ENCODE data around the gene STON2.

Gene STON2

GRCh38 chr14:81310606-81311005 lies 89.5 kb downstream of the STON2 start:
- no peak overlapping the region for H3K4me3 ChIP-seq (ENCODE audit: low read depth, low read length)
- CTCF ChIA-PET: no interaction called here
- DNase-seq (ENCODE audit: low read depth, low spot score): no peak
- TF ChIP-seq CTCF (IDR thresholded peaks at IDR 0.05; ENCODE audit: insufficient read depth, low read length, missing control alignments): no peak
- POLR2A ChIA-PET: no interaction called here

GRCh38 chr14:81309511-81309910 lies 90.6 kb downstream of the STON2 start:
- no peak for TF ChIP-seq CTCF (IDR thresholded peaks at IDR 0.05; ENCODE audit: insufficient read depth, low read length, missing control alignments)
- DNase-seq (ENCODE audit: low read depth, low spot score): no peak
- H3K4me3 ChIP-seq (ENCODE audit: low read depth, low read length): no peak overlapping the region
- POLR2A ChIA-PET: no interaction called here
- CTCF ChIA-PET: no interaction called here

DNA sequence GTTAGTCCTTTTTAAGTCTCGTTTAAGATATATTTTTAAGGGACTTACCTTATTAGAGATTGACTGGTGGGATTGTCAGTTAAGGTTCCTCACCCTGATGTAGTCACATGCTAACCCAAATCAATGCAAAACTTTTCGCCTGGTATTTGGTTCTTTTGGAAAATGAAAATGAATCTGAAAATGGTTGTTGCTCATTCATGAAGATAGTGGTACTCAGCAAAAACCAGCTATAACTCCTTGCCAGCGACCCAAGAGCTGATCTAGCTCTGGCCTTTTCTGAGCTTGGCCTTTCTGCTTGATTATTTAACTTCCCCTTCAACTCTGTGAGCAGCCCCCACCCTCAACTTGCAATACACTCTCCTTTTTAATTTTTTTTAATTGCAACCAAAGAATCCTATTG lies 94.4 kb downstream of the STON2 start:
- DNase-seq (ENCODE audit: low read depth, low spot score): no peak
- no peak for TF ChIP-seq CTCF (IDR thresholded peaks at IDR 0.05; ENCODE audit: insufficient read depth, low read length, missing control alignments)
- POLR2A ChIA-PET: no interaction called here
- H3K4me3 ChIP-seq (ENCODE audit: low read depth, low read length): no peak overlapping the region
- CTCF ChIA-PET: no interaction called here

GRCh38 chr14:81305065-81305464 lies 95.1 kb downstream of the STON2 start:
- H3K4me3 ChIP-seq (ENCODE audit: low read depth, low read length): no peak overlapping the region
- no peak for DNase-seq (ENCODE audit: low read depth, low spot score)
- ChIA-PET CTCF (no interaction called here), POLR2A (no interaction called here)
- no peak for TF ChIP-seq CTCF (IDR thresholded peaks at IDR 0.05; ENCODE audit: insufficient read depth, low read length, missing control alignments)

DNA sequence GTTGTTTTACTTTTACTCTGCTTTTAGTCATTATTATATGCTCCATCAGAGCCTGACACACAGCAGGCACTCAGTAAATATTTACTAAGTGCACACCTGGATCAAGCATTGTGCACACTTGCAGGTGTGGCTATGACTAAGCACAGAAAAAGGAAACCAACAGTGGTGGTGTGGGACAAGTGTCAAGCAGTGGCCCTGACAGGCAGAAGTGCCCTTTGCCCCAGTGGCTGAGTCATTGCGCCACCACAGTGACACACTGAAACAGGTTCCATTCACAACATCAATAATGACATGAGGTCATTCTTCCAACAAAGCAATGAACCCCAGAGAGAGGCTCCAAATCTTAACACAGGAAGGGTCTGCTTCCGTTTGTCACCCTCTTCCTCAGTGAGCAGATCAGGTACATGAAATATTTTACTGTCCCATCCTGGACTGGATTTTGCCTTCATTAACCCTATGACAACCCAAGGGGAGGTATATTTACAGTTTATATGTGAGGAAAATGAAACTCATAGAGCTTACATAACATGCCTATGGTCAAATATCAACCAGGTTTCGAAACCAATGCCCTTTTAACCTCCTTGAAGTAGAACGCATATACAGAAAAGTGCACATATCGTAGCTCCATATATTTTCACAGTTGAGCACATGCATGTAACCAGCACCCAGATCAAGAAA lies 96.7 kb downstream of the STON2 start:
- no peak overlapping the region for H3K4me3 ChIP-seq (ENCODE audit: low read depth, low read length)
- DNase-seq (ENCODE audit: low read depth, low spot score): no peak
- ChIA-PET POLR2A (no interaction called here), CTCF (no interaction called here)
- no peak for TF ChIP-seq CTCF (IDR thresholded peaks at IDR 0.05; ENCODE audit: insufficient read depth, low read length, missing control alignments)

DNA sequence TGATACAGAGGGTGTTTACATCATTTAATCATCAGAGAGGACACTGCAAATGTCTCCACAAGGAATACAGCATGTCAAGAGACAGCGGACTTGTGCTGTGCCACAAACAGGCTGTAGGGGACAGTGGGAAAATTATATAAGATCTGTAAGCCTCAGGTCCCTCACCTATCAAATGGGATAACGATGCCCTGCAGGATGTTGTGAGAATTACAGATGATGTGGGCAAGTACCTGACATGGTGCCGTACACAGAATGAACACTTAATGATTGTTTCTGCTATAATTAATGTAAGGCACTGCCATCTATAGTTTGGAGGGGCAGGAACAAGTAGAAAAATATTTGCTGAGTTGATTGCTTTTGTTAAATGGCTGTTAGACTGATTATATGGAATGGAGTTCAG lies 97.5 kb downstream of the STON2 start:
- CTCF ChIA-PET: no interaction called here
- H3K4me3 ChIP-seq (ENCODE audit: low read depth, low read length): no peak overlapping the region
- no peak for DNase-seq (ENCODE audit: low read depth, low spot score)
- POLR2A ChIA-PET: no interaction called here
- TF ChIP-seq CTCF (IDR thresholded peaks at IDR 0.05; ENCODE audit: insufficient read depth, low read length, missing control alignments): no peak

Data from AG04449 (cell line).